HG03095 (cell line): ENCODE results near the gene FAM227A.

Source experiments
- ATAC-seq: cut with Tn5 transposase; IDR thresholded peaks from one replicate; pipeline ENCODE4 v1.9.1; 2021; ENCODE audit warnings: moderate library complexity; ENCODE audit not compliant: unreplicated experiment

Gene FAM227A

DNA sequence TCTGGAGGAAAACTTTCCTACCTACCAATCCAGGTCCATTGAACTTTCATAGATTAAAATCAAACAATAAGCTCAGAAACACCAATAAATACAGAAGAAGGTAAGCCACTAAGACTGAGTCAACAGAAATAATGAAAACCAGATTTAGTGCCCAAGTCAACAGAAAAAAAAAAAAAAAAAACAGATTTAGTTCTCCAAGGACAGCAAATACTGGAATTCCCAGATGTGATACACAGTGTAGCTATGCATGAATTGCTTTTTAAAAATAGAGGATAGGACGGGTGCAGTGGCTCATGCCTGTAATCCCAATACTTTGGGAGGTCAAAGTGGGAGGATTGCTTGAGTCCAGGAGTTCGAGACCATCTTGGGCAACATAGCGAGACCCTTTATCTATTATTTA is 101.9 kb downstream of the FAM227A start:
- no peak for ATAC-seq

GRCh38 chr22:38549101-38549894 is 106.9 kb downstream of the FAM227A start:
- ATAC-seq, result no peak

- no peak for ATAC-seq
These were observed 115.5 kb downstream of the FAM227A start for GRCh38 chr22:38540701-38541100.

- no peak for ATAC-seq
These were observed 124.8 kb downstream of the FAM227A start for GRCh38 chr22:38531251-38531938.
